ENCODE results near the gene RABL2B. TPM values are rescaled to one million over a fixed set of nuclear protein-coding genes. Genes with fewer than 3 reads are reported as not detected.

The RABL2B gene
- total RNA-seq, 4 donors from 2014 or later, result 1.0 to 8.2 (median 1.7) TPM

GRCh38 chr22:50721257-50721844 is 62.1 kb downstream of the RABL2B start:
- DNase-seq (no peak), ATAC-seq (peak in 1 of 2 donors; percentile 22)
- peak overlapping the region in 1 of 4 donors; percentile 50 for H3K27ac ChIP-seq
- in situ Hi-C loops (cut with MboI; ENCODE audit: low sequenced_read_pairs in 4 of 4), result no loop called here
- no peaks in the 10 kb centered on the region for H3K36me3 ChIP-seq
- TF ChIP-seq, protein P1, sequence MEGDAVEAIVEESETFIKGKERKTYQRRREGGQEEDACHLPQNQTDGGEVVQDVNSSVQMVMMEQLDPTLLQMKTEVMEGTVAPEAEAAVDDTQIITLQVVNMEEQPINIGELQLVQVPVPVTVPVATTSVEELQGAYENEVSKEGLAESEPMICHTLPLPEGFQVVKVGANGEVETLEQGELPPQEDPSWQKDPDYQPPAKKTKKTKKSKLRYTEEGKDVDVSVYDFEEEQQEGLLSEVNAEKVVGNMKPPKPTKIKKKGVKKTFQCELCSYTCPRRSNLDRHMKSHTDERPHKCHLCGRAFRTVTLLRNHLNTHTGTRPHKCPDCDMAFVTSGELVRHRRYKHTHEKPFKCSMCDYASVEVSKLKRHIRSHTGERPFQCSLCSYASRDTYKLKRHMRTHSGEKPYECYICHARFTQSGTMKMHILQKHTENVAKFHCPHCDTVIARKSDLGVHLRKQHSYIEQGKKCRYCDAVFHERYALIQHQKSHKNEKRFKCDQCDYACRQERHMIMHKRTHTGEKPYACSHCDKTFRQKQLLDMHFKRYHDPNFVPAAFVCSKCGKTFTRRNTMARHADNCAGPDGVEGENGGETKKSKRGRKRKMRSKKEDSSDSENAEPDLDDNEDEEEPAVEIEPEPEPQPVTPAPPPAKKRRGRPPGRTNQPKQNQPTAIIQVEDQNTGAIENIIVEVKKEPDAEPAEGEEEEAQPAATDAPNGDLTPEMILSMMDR (IDR thresholded peaks at IDR 0.05 in 4 of 5, conservative IDR thresholded peaks at IDR 0.05 in 1 of 5), result no peak
- no peak for TF ChIP-seq POLR2A (IDR thresholded peaks at IDR 0.05)
- no peaks in the 10 kb centered on the region for H3K9me3 ChIP-seq
- peak overlapping the region in 1 of 4 donors; percentile 22 for H3K4me3 ChIP-seq
- H3K4me1 ChIP-seq, result peaks cover 11 to 27% of the 10 kb centered on the region in 2 donors
- intact Hi-C loops (cut with DNase I; ENCODE audit: low total_unique reads), result no loop called here
- H3K27me3 ChIP-seq, result peaks cover 0 to 13% (median 9%) of the 10 kb centered on the region in 3 donors

DNA sequence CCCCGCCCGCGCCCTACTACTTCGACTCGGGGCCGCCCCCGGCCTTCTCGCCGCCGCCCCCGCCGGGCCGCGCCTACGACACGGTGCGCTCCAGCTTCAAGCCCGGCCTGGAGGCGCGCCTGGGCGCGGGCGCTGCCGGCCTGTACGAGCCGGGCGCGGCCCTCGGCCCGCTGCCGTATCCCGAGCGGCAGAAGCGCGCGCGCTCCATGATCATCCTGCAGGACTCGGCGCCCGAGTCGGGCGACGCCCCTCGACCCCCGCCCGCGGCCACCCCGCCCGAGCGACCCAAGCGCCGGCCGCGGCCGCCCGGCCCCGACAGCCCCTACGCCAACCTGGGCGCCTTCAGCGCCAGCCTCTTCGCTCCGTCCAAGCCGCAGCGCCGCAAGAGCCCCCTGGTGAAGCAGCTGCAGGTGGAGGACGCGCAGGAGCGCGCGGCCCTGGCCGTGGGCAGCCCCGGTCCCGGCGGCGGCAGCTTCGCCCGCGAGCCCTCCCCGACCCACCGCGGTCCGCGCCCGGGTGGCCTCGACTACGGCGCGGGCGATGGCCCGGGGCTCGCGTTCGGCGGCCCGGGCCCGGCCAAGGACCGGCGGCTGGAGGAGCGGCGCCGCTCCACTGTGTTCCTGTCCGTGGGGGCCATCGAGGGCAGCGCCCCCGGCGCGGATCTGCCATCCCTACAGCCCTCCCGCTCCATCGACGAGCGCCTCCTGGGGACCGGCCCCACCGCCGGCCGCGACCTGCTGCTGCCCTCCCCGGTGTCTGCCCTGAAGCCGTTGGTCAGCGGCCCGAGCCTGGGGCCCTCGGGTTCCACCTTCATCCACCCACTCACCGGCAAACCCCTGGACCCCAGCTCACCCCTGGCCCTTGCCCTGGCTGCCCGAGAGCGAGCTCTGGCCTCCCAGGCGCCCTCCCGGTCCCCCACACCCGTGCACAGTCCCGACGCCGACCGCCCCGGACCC is 62.9 kb downstream of the RABL2B start:
- peak overlapping the region in 1 of 4 donors; percentile 22 for H3K4me3 ChIP-seq
- in situ Hi-C loops (cut with MboI; ENCODE audit: low sequenced_read_pairs in 4 of 4), result no loop called here

DNA sequence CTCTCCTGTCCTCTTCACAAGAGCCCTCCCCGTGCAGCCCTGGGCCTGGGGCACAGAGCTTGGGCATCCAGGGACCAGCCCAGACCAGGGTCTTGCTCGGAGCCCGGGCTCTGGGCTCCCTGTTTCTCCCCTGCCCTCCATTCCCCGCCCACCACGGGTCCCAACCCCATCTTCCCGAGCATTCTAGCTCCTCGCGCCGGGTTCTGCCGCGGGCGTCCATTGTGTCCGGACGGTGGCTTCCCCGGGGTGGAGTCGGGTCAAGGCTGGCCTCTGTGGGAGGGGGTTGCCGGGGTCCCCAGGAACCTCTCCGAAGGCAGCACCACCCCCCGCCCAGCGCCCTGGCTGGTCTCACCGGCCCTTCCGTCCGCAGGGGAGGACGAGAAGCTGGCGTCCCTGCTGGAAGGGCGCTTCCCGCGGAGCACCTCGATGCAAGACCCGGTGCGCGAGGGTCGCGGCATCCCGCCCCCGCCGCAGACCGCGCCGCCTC is 63.6 kb downstream of the RABL2B start:
- in situ Hi-C loops (cut with MboI; ENCODE audit: low sequenced_read_pairs in 4 of 4), result no loop called here
- no peak for DNase-seq
- Histone ChIP-seq H3K4me1 (peaks cover 11 to 27% of the 10 kb centered on the region in 2 donors), H3K27me3 (peaks cover 0 to 13% (median 9%) of the 10 kb centered on the region in 3 donors), H3K27ac (no peak overlapping the region), H3K9me3 (no peaks in the 10 kb centered on the region), H3K4me3 (no peak overlapping the region), H3K36me3 (no peaks in the 10 kb centered on the region)
- intact Hi-C loops (cut with DNase I; ENCODE audit: low total_unique reads), result no loop called here
- no peak for ATAC-seq
- TF ChIP-seq, protein P1 (IDR thresholded peaks at IDR 0.05 in 4 of 5, conservative IDR thresholded peaks at IDR 0.05 in 1 of 5), result no peak
- no peak for TF ChIP-seq POLR2A (IDR thresholded peaks at IDR 0.05)

More for the DNA sequence above, 62.9 kb downstream of the RABL2B start:
- Histone ChIP-seq H3K9me3 (no peaks in the 10 kb centered on the region), H3K27ac (peak overlapping the region in 1 of 4 donors; percentile 50), H3K36me3 (no peaks in the 10 kb centered on the region), H3K4me1 (peaks cover 11 to 27% of the 10 kb centered on the region in 2 donors), H3K27me3 (peaks cover 0 to 13% (median 9%) of the 10 kb centered on the region in 3 donors)
- TF ChIP-seq POLR2A (IDR thresholded peaks at IDR 0.05), result no peak
- TF ChIP-seq, protein P1 (IDR thresholded peaks at IDR 0.05 in 4 of 5, conservative IDR thresholded peaks at IDR 0.05 in 1 of 5), result no peak
- DNase-seq, result no peak
- ATAC-seq, result no peak
- intact Hi-C loops (cut with DNase I; ENCODE audit: low total_unique reads), result no loop called here

GRCh38 chr22:50718352-50718709 is 65.1 kb downstream of the RABL2B start:
- in situ Hi-C loops (cut with MboI; ENCODE audit: low sequenced_read_pairs in 4 of 4) (no loop called here), intact Hi-C loops (cut with DNase I; ENCODE audit: low total_unique reads) (no loop called here)
- no peak overlapping the region for H3K4me3 ChIP-seq
- ATAC-seq, result no peak
- H3K9me3 ChIP-seq, result no peaks in the 10 kb centered on the region
- H3K36me3 ChIP-seq, result no peaks in the 10 kb centered on the region
- no peak for DNase-seq
- no peak for TF ChIP-seq POLR2A (IDR thresholded peaks at IDR 0.05)
- TF ChIP-seq, protein P1 (IDR thresholded peaks at IDR 0.05 in 4 of 5, conservative IDR thresholded peaks at IDR 0.05 in 1 of 5), result no peak
- H3K27ac ChIP-seq, result peak overlapping the region in 1 of 4 donors; percentile 64
- peaks cover 0 to 13% (median 9%) of the 10 kb centered on the region in 3 donors for H3K27me3 ChIP-seq
- H3K4me1 ChIP-seq, result peaks cover 11 to 27% of the 10 kb centered on the region in 2 donors
